ENCODE results near the gene TDRD1. TPM values are rescaled to one million over a fixed set of nuclear protein-coding genes. Genes with fewer than 3 reads are reported as not detected.

The TDRD1 gene
- total and polyA plus RNA-seq, 7 donors, result under 0.01 to 0.28 (median 0.17) TPM; not detected in 3

GRCh38 chr10:114276066-114276465 lies 96.9 kb downstream of the TDRD1 start:
- no peak overlapping the region for H3K27ac ChIP-seq
- WGBS, 2 donors, result 90 to 92% methylated on average over 6 of the region's 6 CpGs
- H3K36me3 ChIP-seq, result no peaks in the 10 kb centered on the region
- peaks cover 0 to 13% (median 0%) of the 10 kb centered on the region in 4 donors for H3K4me1 ChIP-seq
- no peak overlapping the region for H3K4me3 ChIP-seq
- no peak for TF ChIP-seq POLR2AphosphoS5 (IDR thresholded peaks at IDR 0.05)
- TF ChIP-seq POLR2A (IDR thresholded peaks at IDR 0.05), result no peak
- TF ChIP-seq, protein P1, sequence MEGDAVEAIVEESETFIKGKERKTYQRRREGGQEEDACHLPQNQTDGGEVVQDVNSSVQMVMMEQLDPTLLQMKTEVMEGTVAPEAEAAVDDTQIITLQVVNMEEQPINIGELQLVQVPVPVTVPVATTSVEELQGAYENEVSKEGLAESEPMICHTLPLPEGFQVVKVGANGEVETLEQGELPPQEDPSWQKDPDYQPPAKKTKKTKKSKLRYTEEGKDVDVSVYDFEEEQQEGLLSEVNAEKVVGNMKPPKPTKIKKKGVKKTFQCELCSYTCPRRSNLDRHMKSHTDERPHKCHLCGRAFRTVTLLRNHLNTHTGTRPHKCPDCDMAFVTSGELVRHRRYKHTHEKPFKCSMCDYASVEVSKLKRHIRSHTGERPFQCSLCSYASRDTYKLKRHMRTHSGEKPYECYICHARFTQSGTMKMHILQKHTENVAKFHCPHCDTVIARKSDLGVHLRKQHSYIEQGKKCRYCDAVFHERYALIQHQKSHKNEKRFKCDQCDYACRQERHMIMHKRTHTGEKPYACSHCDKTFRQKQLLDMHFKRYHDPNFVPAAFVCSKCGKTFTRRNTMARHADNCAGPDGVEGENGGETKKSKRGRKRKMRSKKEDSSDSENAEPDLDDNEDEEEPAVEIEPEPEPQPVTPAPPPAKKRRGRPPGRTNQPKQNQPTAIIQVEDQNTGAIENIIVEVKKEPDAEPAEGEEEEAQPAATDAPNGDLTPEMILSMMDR (IDR thresholded peaks at IDR 0.05), result no peak
- TF ChIP-seq EP300 (IDR thresholded peaks at IDR 0.05), result no peak
- H3K9me3 ChIP-seq, result no peaks in the 10 kb centered on the region
- DNase-seq, result no peak
- no peaks in the 10 kb centered on the region for H3K27me3 ChIP-seq
- intact Hi-C loops (cut with DNase I), result no loop called here

- H3K4me3 ChIP-seq, result no peak overlapping the region
- H3K36me3 ChIP-seq, result no peaks in the 10 kb centered on the region
- no peak for DNase-seq
- TF ChIP-seq POLR2A (IDR thresholded peaks at IDR 0.05), result no peak
- no peak for TF ChIP-seq POLR2AphosphoS5 (IDR thresholded peaks at IDR 0.05)
- TF ChIP-seq EP300 (IDR thresholded peaks at IDR 0.05), result no peak
- TF ChIP-seq, protein P1 (IDR thresholded peaks at IDR 0.05), result no peak
- 93 to 94% methylated on average over 6 of the region's 6 CpGs for WGBS, 2 donors
- peaks cover 0 to 7% (median 0%) of the 10 kb centered on the region in 4 donors for H3K4me1 ChIP-seq
- H3K27ac ChIP-seq, result no peak overlapping the region
- H3K27me3 ChIP-seq, result no peaks in the 10 kb centered on the region
- intact Hi-C loops (cut with DNase I), result no loop called here
- H3K9me3 ChIP-seq, result no peaks in the 10 kb centered on the region
These were observed 97.5 kb downstream of the TDRD1 start for GRCh38 chr10:114276671-114277070.

DNA sequence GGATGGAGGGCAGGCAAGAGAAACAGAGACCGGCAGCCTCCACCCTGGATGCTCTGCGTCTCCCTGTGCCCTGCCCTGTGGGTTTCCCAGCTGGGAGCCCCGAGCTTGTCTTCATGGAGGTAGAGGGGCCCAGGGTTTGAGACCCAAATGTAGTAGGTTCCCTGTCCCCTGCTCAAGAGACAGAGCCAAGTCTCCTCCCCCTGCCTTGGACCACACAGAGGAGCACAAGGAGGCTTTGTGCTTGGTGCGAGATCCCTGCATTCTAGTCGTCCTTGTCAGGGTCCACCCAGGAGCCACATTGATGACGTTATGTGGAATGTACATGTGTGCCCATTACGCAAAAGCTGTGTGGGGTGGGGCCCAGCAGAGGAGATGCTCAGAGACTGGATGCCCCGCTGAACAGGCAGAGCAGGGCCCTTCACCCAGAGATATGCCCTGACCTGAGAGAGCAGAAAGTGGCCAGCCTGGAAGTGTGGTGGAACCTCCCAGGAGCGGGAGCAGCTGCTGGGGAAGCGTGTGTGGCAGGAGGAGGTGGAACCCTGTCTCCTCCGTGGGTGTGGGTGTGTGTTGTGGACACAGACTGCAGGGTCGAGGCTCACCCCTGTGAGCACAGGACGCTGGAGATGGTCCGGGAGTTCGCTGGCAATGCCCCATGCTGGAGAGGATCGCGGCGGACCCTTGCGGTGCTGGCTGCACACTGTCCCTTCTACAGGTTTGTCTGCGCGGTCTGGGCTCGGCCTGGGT lies 99.2 kb downstream of the TDRD1 start:
- WGBS, 2 donors, result 88 to 93% methylated on average over 22 of the region's 22 CpGs
- Histone ChIP-seq H3K27me3 (no peaks in the 10 kb centered on the region), H3K4me3 (no peak overlapping the region), H3K27ac (no peak overlapping the region), H3K9me3 (no peaks in the 10 kb centered on the region), H3K36me3 (no peaks in the 10 kb centered on the region), H3K4me1 (no peaks in the 10 kb centered on the region)
- TF ChIP-seq POLR2A (IDR thresholded peaks at IDR 0.05), result no peak
- no peak for TF ChIP-seq POLR2AphosphoS5 (IDR thresholded peaks at IDR 0.05)
- TF ChIP-seq, protein P1 (IDR thresholded peaks at IDR 0.05), result no peak
- no peak for DNase-seq
- intact Hi-C loops (cut with DNase I), result no loop called here

DNA sequence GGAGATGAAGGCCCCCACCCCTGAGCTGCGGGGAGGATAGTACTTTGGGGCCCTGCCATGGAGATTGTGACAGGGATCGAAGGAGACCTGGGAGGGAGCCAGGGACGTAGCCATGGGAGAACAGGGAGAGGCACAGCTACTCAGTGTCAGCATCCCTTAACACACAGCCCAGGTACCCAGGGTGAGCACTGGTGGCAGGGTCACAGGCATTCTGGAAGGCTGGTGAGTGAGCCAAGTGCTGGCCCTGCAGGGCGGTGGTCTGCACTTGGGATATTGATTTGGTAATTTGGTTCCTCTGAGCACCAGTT lies 99.7 kb downstream of the TDRD1 start:
- H3K4me1 ChIP-seq, result no peaks in the 10 kb centered on the region

More for the DNA sequence above, 99.7 kb downstream of the TDRD1 start:
- TF ChIP-seq, protein P1 (IDR thresholded peaks at IDR 0.05), result no peak
- TF ChIP-seq EP300 (IDR thresholded peaks at IDR 0.05) (no peak), POLR2AphosphoS5 (IDR thresholded peaks at IDR 0.05) (no peak), POLR2A (IDR thresholded peaks at IDR 0.05) (no peak)
- Histone ChIP-seq H3K9me3 (no peaks in the 10 kb centered on the region), H3K27ac (no peak overlapping the region), H3K4me3 (no peak overlapping the region), H3K36me3 (no peaks in the 10 kb centered on the region), H3K27me3 (no peaks in the 10 kb centered on the region)
- no peak for DNase-seq
- intact Hi-C loops (cut with DNase I), result no loop called here
- 86 to 88% methylated on average over 4 of the region's 4 CpGs for WGBS, 2 donors

Measured in sigmoid colon (tissue), 7 donors.